Liver (tissue), 3 donors: ENCODE measurements around the gene CAMK2N2.

ENCODE experiments used
- CTCF ChIP-seq: fragments of 150-350 bp; IDR thresholded peaks from 2 replicates; pipeline ENCODE4 v1.5.1; 2017; ENCODE audit warnings: improper control_type of control experiment, low read depth, low read length; ENCODE audit not compliant: missing input control
- EGR1 ChIP-seq, 2 donors: IDR thresholded peaks; 2 replicates each; pipeline ENCODE4 v1.6.1; 2016 to 2018; ENCODE audit warnings: antibody characterized with exemption in 2 of 2, low read depth in 2 of 2
- GABPA ChIP-seq, 2 donors: IDR thresholded peaks in 1 of 2; conservative IDR thresholded peaks in 1 of 2; 2 replicates each; pipeline ENCODE4 v1.6.1; 2016; ENCODE audit warnings: antibody characterized with exemption in 2 of 2, mild to moderate bottlenecking in 1 of 2, moderate library complexity in 1 of 2
- MAX ChIP-seq: IDR thresholded peaks from 2 replicates; pipeline ENCODE4 v1.6.1; 2016; ENCODE audit warnings: antibody characterized with exemption
- RAD21 ChIP-seq, 2 donors: IDR thresholded peaks; 2 replicates each; pipeline ENCODE4 v1.6.1; 2016; ENCODE audit warnings: antibody characterized with exemption in 2 of 2, mild to moderate bottlenecking in 2 of 2
- REST ChIP-seq: IDR thresholded peaks from 2 replicates; pipeline ENCODE4 v1.6.1; 2016; ENCODE audit warnings: antibody characterized with exemption, mild to moderate bottlenecking
- SP1 ChIP-seq: IDR thresholded peaks from 2 replicates; pipeline ENCODE4 v1.6.1; 2018; ENCODE audit warnings: antibody characterized with exemption, mild to moderate bottlenecking
- donor health status: healthy.
- donor health status: healthy.

- no peak for TF ChIP-seq GABPA (IDR thresholded peaks at IDR 0.05 in 1 of 2, conservative IDR thresholded peaks at IDR 0.05 in 1 of 2)
- TF ChIP-seq SP1: no peak
- TF ChIP-seq CTCF: no peak
- TF ChIP-seq REST: no peak
- TF ChIP-seq MAX: no peak
- TF ChIP-seq EGR1 (IDR thresholded peaks at IDR 0.05; ENCODE audit: low read depth in 2 of 2): no peak
- TF ChIP-seq RAD21 (IDR thresholded peaks at IDR 0.05): no peak
Observed at GRCh38 chr3:184231671-184232070, 29.7 kb downstream of the CAMK2N2 start.
